HG02642 (cell line): ENCODE results near the gene NRXN3.

Source experiments
- ATAC-seq: cut with Tn5 transposase; IDR thresholded peaks from one replicate; pipeline ENCODE4 v1.9.1; 2021; ENCODE audit warnings: mild to moderate bottlenecking; ENCODE audit not compliant: unreplicated experiment, poor library complexity

The NRXN3 gene

GRCh38 chr14:79287976-79288375 is 1117.8 kb downstream of the NRXN3 start:
- ATAC-seq: no peak

DNA sequence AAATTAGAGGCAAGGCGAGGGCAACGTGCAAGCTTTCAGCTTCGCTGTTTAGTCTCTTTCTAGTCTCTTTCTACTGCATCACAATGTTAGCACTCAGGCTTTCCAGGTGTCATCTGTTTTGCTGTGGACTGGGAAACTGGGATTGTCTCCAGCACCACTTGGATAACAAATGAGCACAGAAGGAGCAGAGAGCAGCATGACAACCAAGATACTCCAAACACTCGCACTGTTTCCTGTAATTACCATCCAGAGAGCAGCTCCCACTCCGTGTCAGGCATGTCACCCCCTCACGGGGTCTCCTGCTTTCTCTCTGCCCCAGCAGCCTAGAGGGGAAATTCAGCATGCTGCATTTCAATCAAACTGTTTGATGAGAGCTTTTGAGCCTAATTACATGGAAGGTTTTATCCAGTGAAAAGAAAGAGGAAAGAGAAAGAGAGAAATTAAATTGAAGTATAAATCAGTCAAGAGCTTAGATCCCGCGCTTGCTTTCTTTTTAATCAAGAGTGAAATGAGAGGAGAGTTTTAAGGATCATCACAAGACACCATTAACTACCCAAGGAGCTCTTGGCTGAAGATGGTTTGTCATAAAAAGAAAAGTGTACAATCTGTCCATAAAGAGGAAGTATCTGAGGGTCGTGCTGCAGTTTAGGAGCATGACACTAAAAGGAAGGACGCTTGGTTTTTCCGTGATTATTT is 1123.5 kb downstream of the NRXN3 start:
- no peak for ATAC-seq

DNA sequence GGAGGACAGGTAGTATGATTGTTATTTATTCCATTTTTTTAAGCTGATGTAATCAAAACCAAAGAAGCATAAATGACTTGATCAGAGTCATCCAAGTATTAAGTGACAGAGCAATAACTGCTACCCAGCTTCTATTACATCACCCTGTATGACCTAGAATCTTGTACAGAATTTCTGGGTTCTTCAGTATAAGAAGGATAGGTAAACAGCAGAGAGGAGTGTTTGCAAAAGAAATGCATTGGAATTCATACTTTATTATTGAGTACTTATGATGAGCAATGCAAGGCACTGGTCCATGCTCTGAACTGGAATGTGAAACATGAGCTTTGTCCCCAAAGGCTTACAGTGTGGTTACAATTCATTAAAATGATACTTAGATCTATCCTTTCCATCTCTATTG is 1124.3 kb downstream of the NRXN3 start:
- no peak for ATAC-seq

GRCh38 chr14:79295385-79295784 is 1125.2 kb downstream of the NRXN3 start:
- no peak for ATAC-seq

DNA sequence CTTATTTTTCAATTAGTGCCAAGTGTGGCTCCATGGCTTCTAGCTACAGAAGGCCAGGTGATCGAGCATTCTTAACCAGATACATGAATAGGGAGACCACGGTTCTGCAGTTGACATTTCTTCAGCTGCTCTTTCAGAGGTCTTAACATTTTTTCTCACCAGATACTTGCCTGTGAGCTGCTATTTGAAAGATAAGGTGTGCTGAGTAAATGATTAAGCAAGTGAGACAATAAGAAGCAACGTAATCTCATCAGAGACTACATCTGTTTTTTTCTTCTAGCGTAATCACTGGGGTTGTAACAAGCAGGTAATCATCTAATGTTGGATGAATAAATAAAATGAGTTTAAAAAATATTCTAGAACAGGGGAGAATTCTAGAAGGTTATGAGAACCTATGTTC is 1128.2 kb downstream of the NRXN3 start:
- ATAC-seq: no peak

DNA sequence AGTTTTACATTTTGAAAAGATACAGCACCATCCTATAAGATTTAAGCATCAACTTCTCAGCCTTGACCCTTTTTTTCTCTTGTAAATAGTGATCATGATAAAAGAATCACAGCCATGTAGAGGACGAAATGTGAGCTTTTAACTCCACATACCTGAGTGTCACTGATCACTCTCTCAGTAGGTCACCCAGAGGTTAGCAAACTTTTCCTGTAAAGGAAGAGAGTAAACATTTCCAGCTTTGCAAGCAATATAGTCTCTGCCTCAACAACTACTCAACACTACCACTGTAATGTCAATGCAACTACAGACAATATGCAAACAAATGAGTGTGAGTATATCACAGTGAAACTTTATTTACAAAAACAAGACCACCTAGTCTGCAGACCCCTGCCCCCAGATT is 1129.0 kb downstream of the NRXN3 start:
- ATAC-seq: no peak

GRCh38 chr14:79304279-79304678 is 1134.1 kb downstream of the NRXN3 start:
- ATAC-seq: no peak

DNA sequence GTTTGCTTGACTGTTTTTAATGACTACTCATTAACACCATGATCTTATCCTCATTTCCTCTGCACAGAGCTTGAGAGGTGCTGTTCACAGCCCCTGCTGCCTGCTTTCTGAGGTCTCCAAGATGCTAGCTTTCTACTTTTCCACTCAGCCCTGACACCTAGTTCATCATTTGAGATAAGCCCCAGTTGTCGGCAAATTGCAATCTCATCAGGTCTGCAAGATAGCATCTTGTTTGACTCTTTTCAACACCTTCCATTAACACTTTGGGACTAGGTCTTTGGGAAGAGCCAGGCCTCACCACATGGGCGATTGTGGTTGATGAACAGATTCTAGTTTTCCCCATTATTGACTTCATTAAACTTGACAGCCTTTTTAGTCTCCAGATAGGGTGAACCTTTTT is 1136.4 kb downstream of the NRXN3 start:
- ATAC-seq: no peak

DNA sequence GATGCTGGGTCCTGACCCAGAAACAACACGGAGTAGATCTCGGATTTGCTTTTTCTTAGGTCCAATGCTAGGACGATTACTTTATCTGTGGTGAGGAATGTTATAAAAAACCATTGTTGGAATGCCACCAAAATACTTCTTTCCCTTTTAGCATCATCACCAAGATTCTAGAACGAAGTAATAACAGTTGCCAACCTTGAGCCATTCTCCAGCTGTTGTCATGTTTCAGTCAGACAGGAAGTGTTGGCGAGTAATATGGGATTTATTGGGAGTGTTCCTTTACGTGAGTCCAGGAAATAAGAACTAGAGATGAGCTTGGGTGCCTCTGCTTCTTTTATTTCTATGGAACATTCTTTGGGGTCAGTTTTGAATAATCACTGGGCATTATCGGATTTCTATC is 1148.2 kb downstream of the NRXN3 start:
- no peak for ATAC-seq

DNA sequence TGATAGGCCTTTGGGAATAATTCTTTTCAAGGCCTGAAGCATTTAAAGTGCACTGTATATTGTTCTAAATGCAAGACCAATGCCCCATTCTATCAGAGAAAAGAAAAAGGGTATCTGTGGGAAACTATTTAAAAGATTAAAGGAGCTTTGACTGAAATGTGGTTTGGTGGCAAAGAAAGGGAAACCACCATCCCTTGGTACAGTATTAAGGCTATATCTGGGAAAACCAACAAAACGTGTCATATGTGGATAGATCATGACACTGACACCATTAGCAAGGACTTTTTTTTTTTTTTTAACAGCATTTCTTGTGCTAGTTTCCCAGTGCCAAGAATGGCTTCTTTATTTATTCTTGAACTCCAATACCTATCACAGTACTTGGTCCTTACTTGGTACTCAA is 1150.4 kb downstream of the NRXN3 start:
- ATAC-seq: no peak

DNA sequence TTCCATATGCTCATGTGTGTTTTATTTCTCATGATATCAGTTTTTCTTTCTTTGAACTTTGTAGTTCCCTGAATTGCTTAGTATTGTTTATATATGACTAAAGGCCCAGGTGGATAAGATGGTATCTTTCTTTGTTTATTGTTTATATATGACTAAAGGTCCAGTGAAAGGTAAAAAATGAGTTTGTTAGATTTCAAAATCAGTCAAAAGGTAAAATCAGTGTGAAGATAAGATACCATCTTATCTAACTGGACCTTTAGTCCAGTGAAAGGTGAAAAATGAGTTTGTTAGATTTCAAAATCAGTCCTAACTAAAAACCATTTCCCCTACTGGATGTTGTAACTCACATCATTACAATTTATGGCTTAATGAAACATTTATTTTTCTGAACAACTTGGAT is 1150.9 kb downstream of the NRXN3 start:
- ATAC-seq: no peak

GRCh38 chr14:79325071-79325470 is 1154.9 kb downstream of the NRXN3 start:
- ATAC-seq: no peak

DNA sequence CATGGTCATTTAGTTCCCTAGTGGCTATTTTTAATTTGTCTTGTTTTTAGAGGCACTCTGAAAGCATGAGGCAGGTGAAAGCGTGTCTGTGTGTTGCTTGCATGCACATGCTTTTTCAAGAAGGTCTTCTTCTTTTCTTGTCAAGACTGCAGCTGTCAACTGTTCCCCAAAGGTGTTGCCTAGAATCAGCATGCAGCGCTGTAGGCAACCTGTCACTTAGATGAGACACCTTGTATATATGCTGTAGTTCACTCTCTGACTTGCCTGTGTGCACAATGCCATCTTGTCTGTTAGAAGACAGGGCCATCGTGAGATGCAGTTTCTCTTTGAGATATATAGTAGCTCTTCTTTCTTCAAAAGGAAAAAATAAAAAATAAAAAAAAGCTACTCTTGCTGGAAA is 1155.4 kb downstream of the NRXN3 start:
- ATAC-seq: no peak

DNA sequence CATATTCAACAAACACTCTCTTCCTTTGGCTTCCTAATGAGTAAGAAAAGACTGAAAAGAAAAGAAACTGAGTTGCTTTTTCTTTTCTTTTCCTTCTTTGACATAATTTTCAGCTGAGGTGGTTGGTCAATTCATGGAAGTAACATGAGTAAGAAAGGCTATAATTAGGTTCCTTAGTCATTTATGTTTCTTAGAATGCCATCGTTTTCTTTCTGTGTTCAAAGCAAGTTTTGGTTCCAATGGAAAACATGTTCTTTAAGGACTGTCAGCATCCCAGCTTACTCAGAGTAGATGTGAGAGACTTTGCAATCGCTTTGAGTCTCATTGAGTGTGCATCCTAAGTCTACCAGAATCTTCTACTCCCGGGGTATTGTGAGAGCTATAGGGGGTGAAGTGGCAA is 1158.7 kb downstream of the NRXN3 start:
- no peak for ATAC-seq

GRCh38 chr14:79331830-79332229 is 1161.7 kb downstream of the NRXN3 start:
- no peak for ATAC-seq

DNA sequence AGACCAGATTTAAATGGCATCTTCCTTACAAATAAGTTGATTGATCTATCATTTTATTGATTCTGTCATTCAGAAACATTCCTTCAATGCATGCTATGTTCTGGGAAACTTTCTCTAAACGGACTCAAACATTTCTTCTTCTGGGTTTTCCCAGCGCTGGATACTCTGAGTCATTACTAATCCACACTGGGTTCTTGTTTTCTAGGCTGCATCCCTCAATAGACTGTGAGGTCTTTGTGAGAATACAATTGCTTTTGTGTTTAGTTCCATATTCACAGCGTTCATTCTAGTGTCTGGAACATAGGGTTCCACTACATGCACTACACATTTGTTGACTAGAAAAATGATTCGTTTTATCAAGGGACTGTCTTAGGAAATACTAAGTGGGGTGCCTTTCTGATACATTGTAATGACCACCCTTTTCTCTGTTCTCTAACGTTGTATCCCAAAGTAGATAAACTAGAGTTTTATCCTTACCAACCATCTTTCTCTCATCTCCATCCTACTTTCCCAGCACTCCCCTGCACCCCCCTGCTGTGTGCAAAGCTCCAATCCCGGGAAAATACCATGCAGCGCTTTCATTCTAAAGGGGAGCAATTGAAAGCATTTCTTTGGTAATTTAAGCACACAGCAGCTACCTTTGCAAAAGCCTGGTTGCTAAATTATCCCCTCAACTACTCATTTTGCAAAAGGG is 1162.5 kb downstream of the NRXN3 start:
- ATAC-seq: no peak

- ATAC-seq: no peak
Observed at GRCh38 chr14:79333198-79333546, 1163.0 kb downstream of the NRXN3 start.

- ATAC-seq: no peak
Observed at GRCh38 chr14:79334272-79334671, 1164.1 kb downstream of the NRXN3 start.

DNA sequence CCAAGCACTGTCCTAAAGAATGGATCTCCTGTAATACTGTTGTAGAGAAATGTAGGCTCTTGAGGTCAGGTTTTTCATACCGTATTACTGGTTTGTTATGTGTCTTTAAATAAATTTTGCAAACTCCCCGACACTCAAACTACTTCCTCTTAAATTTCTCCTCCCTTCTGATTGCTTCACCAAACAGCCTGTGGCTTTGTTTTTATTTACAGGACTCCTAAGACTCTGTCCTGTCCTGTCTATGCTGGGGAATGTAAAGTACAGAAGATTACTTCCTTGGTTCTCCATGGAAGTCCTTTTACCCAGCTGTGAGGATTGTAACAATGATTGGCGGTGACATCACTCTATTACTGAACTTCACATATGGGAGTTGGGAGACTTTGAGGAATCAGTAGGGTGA is 1167.6 kb downstream of the NRXN3 start:
- ATAC-seq: no peak

GRCh38 chr14:79342942-79343341 is 1172.8 kb downstream of the NRXN3 start:
- no peak for ATAC-seq

DNA sequence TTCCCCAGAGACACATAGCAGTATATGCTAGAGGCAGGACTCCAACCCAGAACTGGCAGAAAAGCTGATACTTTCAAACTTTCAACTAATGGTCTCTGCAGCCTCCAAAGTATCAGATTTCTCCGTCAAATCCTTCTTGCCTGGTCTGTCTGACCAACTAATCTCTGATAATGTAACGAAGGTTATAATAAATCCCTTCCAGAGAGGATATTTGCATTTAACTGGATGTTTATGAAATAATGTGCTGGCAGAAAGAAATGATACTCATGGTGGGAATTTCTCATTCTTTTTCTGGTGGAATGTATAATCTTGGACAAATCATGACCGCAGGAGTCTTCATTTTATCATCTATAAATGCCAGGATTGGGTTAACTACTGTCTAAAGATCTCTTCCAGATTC is 1180.8 kb downstream of the NRXN3 start:
- ATAC-seq: no peak

DNA sequence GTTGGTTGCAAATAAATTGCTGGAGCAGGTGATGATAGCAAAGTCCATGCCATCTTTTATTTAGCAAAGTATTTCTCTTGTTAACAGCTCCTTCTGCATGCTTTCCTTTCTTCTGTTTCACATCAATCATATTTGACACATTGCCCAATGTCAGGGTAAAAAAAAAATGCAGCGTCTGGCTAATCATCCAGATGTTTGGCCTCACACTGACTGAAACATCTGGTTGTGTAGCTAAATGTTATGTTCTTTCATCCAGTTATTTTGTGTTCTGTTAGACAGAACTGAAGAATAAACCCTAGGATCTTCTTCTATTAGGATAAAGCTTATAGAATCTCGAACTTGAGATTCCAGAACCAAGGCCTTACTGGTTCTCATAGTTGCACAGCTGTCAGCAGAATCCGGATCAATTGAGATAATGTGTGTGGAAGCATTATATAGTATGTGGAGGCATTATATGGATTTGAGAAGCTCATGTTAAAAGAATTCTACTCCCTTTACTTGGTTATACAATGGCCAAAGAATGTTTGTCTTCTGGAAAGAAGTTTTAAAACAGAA is 1182.0 kb downstream of the NRXN3 start:
- no peak for ATAC-seq
